Peyer's patch (tissue), 4 donors: ENCODE measurements around the gene ARF6.

Experiments used
- POLR2A ChIP-seq, 2 donors: fragments of 450-650 bp; IDR thresholded peaks; one replicate each; pipeline ENCODE4 v1.5.1; 2017; ENCODE audit warnings: antibody characterized with exemption in 2 of 2, mild to moderate bottlenecking in 2 of 2, moderate library complexity in 2 of 2
- TF ChIP-seq, protein P1 (sequence below), 6 experiments: fragments of 450-650 bp in 4 of 6; fragments of 200-600 bp in 2 of 6; sonication (generic) in 1 of 6; IDR thresholded peaks; one replicate each; pipeline ENCODE4 v1.5.1; 2017 to 2019; ENCODE audit warnings: antibody characterized with exemption in 6 of 6, mild to moderate bottlenecking in 3 of 6, moderate library complexity in 1 of 6

GRCh38 chr14:49909016-49909415 is 16.1 kb downstream of the ARF6 start:
- TF ChIP-seq, protein P1, sequence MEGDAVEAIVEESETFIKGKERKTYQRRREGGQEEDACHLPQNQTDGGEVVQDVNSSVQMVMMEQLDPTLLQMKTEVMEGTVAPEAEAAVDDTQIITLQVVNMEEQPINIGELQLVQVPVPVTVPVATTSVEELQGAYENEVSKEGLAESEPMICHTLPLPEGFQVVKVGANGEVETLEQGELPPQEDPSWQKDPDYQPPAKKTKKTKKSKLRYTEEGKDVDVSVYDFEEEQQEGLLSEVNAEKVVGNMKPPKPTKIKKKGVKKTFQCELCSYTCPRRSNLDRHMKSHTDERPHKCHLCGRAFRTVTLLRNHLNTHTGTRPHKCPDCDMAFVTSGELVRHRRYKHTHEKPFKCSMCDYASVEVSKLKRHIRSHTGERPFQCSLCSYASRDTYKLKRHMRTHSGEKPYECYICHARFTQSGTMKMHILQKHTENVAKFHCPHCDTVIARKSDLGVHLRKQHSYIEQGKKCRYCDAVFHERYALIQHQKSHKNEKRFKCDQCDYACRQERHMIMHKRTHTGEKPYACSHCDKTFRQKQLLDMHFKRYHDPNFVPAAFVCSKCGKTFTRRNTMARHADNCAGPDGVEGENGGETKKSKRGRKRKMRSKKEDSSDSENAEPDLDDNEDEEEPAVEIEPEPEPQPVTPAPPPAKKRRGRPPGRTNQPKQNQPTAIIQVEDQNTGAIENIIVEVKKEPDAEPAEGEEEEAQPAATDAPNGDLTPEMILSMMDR (IDR thresholded peaks at IDR 0.05), result no peak
- no peak for TF ChIP-seq POLR2A (IDR thresholded peaks at IDR 0.05)
